Panc1 (cell line): ENCODE data around the gene CUTA. TPM values are rescaled to one million over a fixed set of nuclear protein-coding genes. Genes with fewer than 3 reads are reported as not detected.

Experiments
- ATAC-seq: fragments of 200-7000 bp; cut with Tn5 transposase; 2 replicates; pipeline ENCODE4 v1.9.1; 2020; ENCODE audit warnings: mild to moderate bottlenecking, moderate library complexity
- BruUV-seq: library from RNA; stranded (reverse); fragments of 400-500 nt; replicated peaks from 2 replicates; lab custom pipeline; 2021; lab: Mats Ljungman, UMichigan
- CTCF ChIA-PET: fragments of 300-600 bp; sonication (Branson Sonifier 250); formaldehyde crosslinking; loops from one replicate; lab custom pipeline; 2022; ENCODE audit warnings: antibody characterized with exemption; lab: Charles Lee
- POLR2A ChIA-PET: fragments of 300-600 bp; sonication (Branson Sonifier 250); formaldehyde crosslinking; loops from one replicate; lab custom pipeline; 2022; ENCODE audit warnings: antibody characterized with exemption; lab: Charles Lee
- DNase-seq: peaks from one replicate; pipeline ENCODE4 v3.0.0-alpha.2; 2010; ENCODE audit warnings: low read depth, low spot score
- H3K27ac ChIP-seq: 2 replicates; pipeline ENCODE4 v1.5.1; 2011; ENCODE audit warnings: mild to moderate bottlenecking, low read length, inconsistent platforms
- H3K27me3 ChIP-seq: fragments of 200-500 bp; sonication (Bioruptor generic); 2 replicates; pipeline ENCODE4 v1.6.0; 2014; ENCODE audit warnings: low read length, inconsistent platforms; ENCODE audit not compliant: control insufficient read depth, insufficient read depth
- H3K36me3 ChIP-seq: fragments of 200-500 bp; sonication (Bioruptor generic); 2 replicates; pipeline ENCODE4 v1.5.1; 2014; ENCODE audit warnings: inconsistent platforms, mild to moderate bottlenecking, low read length, moderate library complexity; ENCODE audit not compliant: control insufficient read depth, insufficient read depth
- H3K4me1 ChIP-seq: 2 replicates; pipeline ENCODE4 v1.5.1; 2011; ENCODE audit warnings: inconsistent platforms, mild to moderate bottlenecking, low read length, moderate library complexity; ENCODE audit not compliant: control insufficient read depth, insufficient read depth
- H3K4me3 ChIP-seq, 2 experiments: 2 replicates each; pipeline ENCODE4 v1.5.1; 2011 to 2012; ENCODE audit warnings: low read depth in 2 of 2, low read length in 2 of 2, mild to moderate bottlenecking in 2 of 2, inconsistent platforms in 1 of 2, moderate library complexity in 1 of 2
- H3K9me3 ChIP-seq: fragments of 200-500 bp; sonication (Bioruptor generic); 2 replicates; pipeline ENCODE4 v1.5.1; 2014; ENCODE audit warnings: low read depth, mild to moderate bottlenecking, inconsistent platforms, low read length, moderate library complexity; ENCODE audit not compliant: control insufficient read depth, insufficient read depth
- CTCF ChIP-seq: fragments of 450-650 bp; IDR thresholded peaks from 2 replicates; pipeline ENCODE4 v1.5.1; 2017; ENCODE audit warnings: mild to moderate bottlenecking
- POLR2AphosphoS5 ChIP-seq: IDR thresholded peaks from 2 replicates; pipeline ENCODE4 v1.6.1; 2012; ENCODE audit warnings: mild to moderate bottlenecking, low read depth, low read length, moderate library complexity
- REST ChIP-seq, 2 experiments: IDR thresholded peaks; 2 replicates each; pipeline ENCODE4 v1.6.1; 2011 to 2012; ENCODE audit warnings: low read depth in 2 of 2, control low read depth in 1 of 2, low read length in 1 of 2, mild to moderate bottlenecking in 1 of 2, moderate library complexity in 1 of 2; ENCODE audit not compliant: insufficient read depth in 1 of 2
- SIN3A ChIP-seq: IDR thresholded peaks from 2 replicates; pipeline ENCODE4 v1.6.1; 2012; ENCODE audit warnings: low read depth, mild to moderate bottlenecking, low read length, moderate library complexity, borderline replicate concordance; ENCODE audit not compliant: insufficient read depth
- TCF7L2 ChIP-seq: IDR thresholded peaks from 2 replicates; pipeline ENCODE4 v1.6.1; 2011; ENCODE audit warnings: mild to moderate bottlenecking, low read depth, low read length, inconsistent platforms
- in situ Hi-C: cut with HindIII; loops from 2 replicates; pipeline ENCODE4 v1.10.0; 2016; ENCODE audit warnings: low sequenced_read_pairs, low pct_unique_long_range_greater_than_20kb
- intact Hi-C: fragments of 100-400 bp; cut with micrococcal nuclease; formaldehyde crosslinking; loops from one replicate; pipeline ENCODE4 v1.10.0; 2022; ENCODE audit not compliant: unreplicated experiment
- total RNA-seq: library from RNA; stranded (reverse); gene quantifications from one replicate; pipeline ENCODE4 v1.2.1, GENCODE V29; 2021; ENCODE audit not compliant: unreplicated experiment

The CUTA gene
- total RNA-seq, 1 experiment from 2014 or later, result 338 TPM

- CTCF ChIA-PET, result interaction anchor here (0.7 kb wide), 1 partner anchor 84 kb away, joined by 5 read pairs; no protein-coding TSS in a partner anchor
- POLR2A ChIA-PET, result no interaction called here
- peak; percentile 55; the same call in 1 of the 2 replicates for ATAC-seq
Observed at GRCh38 chr6:33383427-33384185, 34.3 kb downstream of the CUTA start.

More at GRCh38 chr6:33383427-33384185, 34.3 kb downstream of the CUTA start:
- no peaks in the 10 kb centered on the region for H3K4me1 ChIP-seq
- H3K9me3 ChIP-seq, result no peaks in the 10 kb centered on the region
- no peak overlapping the region for H3K4me3 ChIP-seq
- in situ Hi-C loops, result no loop called here
- DNase-seq, result no peak
- no peaks in the 10 kb centered on the region for H3K36me3 ChIP-seq
- H3K27ac ChIP-seq, result no peak overlapping the region
- no peaks in the 10 kb centered on the region for H3K27me3 ChIP-seq
- intact Hi-C loops, result no loop called here
- TF ChIP-seq POLR2AphosphoS5 (no peak), CTCF (no peak), SIN3A (no peak), TCF7L2 (no peak), REST (IDR thresholded peaks at IDR 0.05; ENCODE audit: insufficient read depth in 1 of 2, low read depth in 2 of 2, low read length in 1 of 2) (no peak)
- BruUV-seq, result no TSS peak
